HCT116 (cell line): Measurements from ENCODE around the gene LINGO4. TPM values are rescaled to one million over a fixed set of nuclear protein-coding genes. Genes with fewer than 3 reads are reported as not detected.

Source experiments
- ATAC-seq: fragments of 200-7000 bp; cut with Tn5 transposase; 2 replicates; pipeline ENCODE4 v1.9.1; 2020; ENCODE audit warnings: mild to moderate bottlenecking, moderate library complexity
- BruUV-seq: library from RNA; stranded (reverse); fragments of 400-500 nt; replicated peaks from 2 replicates; lab custom pipeline; 2021; lab: Mats Ljungman, UMichigan
- CTCF ChIA-PET: fragments of 300-600 bp; sonication (Branson Sonifier 250); formaldehyde crosslinking; loops from one replicate; lab custom pipeline; 2021; ENCODE audit warnings: antibody characterized with exemption; lab: Charles Lee
- POLR2A ChIA-PET: fragments of 300-600, 350-600 bp; sonication (Branson Sonifier 250); formaldehyde crosslinking; loops from one replicate; lab custom pipeline; 2021; ENCODE audit warnings: antibody characterized with exemption; lab: Charles Lee
- RAD21 ChIA-PET, 2 experiments: fragments of 300-600 bp; sonication (Branson Sonifier 250); formaldehyde crosslinking; loops; one replicate each; lab custom pipeline; 2023; ENCODE audit warnings: low total read pairs in 2 of 2; ENCODE audit not compliant: uncharacterized antibody in 2 of 2, unreplicated experiment in 2 of 2, low non-redundant PET in 1 of 2; lab: Charles Lee
- DNase-seq: peaks from one replicate; pipeline ENCODE4 v3.0.0-alpha.2; 2010; ENCODE audit warnings: low read depth, low spot score
- H2AFZ ChIP-seq: fragments of 200-600 bp; shearing (Covaris generic), sonication (generic); 2 replicates; pipeline ENCODE4 v1.6.1; 2017; ENCODE audit warnings: low read depth, mixed run types, mixed read lengths, antibody characterized with exemption, low read length; ENCODE audit not compliant: poor library complexity, severe bottlenecking
- H3K27ac ChIP-seq: 2 replicates; pipeline ENCODE4 v1.5.1; 2012; ENCODE audit warnings: low read depth, low read length
- H3K27me3 ChIP-seq: fragments of 200-600 bp; sonication (generic); 2 replicates; pipeline ENCODE4 v1.6.1; 2016; ENCODE audit warnings: mixed run types, low read length, mixed read lengths; ENCODE audit not compliant: insufficient read depth
- H3K36me3 ChIP-seq, 2 experiments: fragments of 200-500 bp in 1 of 2; fragments of 200-600 bp in 1 of 2; sonication (Bioruptor generic) in 1 of 2; sonication (generic) in 1 of 2; 2 replicates each; pipeline versions ENCODE4 v1.5.1 to v1.6.1; 2014 to 2016; ENCODE audit warnings: low read length in 2 of 2, inconsistent platforms in 1 of 2, mixed read lengths in 1 of 2, mixed run types in 1 of 2; ENCODE audit not compliant: insufficient read depth in 2 of 2, control insufficient read depth in 1 of 2
- H3K4me1 ChIP-seq, 2 experiments: fragments of 200-600 bp in 1 of 2; sonication (generic) in 1 of 2; 2 replicates each; pipeline versions ENCODE4 v1.5.1 to v1.6.1; 2012 to 2017; ENCODE audit warnings: low read length in 2 of 2, inconsistent platforms in 1 of 2, mild to moderate bottlenecking in 1 of 2, mixed read lengths in 1 of 2, mixed run types in 1 of 2, moderate library complexity in 1 of 2; ENCODE audit not compliant: insufficient read depth in 2 of 2, control insufficient read depth in 1 of 2
- H3K4me2 ChIP-seq: fragments of 200-600 bp; sonication (generic); 2 replicates; pipeline ENCODE4 v1.6.1; 2017; ENCODE audit warnings: mixed run types, low read length, mixed read lengths
- H3K4me3 ChIP-seq, 2 experiments: fragments of 200-600 bp in 1 of 2; sonication (generic) in 1 of 2; replicated peaks in 1 of 2; 2 replicates each; pipeline ENCODE4 v1.5.1; 2011 to 2016; ENCODE audit warnings: low read length in 2 of 2, control low read depth in 1 of 2, low read depth in 1 of 2, mild to moderate bottlenecking in 1 of 2, mixed read lengths in 1 of 2, mixed run types in 1 of 2
- H3K79me2 ChIP-seq: fragments of 200-600 bp; sonication (generic); 2 replicates; pipeline ENCODE4 v1.6.1; 2017; ENCODE audit warnings: mild to moderate bottlenecking, mixed run types, low read length, moderate library complexity, mixed read lengths; ENCODE audit not compliant: insufficient read depth
- H3K9ac ChIP-seq: fragments of 200-600 bp; sonication (generic); 2 replicates; pipeline ENCODE4 v1.6.1; 2016; ENCODE audit warnings: low read length, mixed read lengths
- H3K9me2 ChIP-seq: fragments of 200-600 bp; sonication (generic), shearing (Covaris generic); 2 replicates; pipeline ENCODE4 v1.6.1; 2017; ENCODE audit warnings: mixed run types, mild to moderate bottlenecking, moderate library complexity; ENCODE audit not compliant: insufficient read depth
- H3K9me3 ChIP-seq, 2 experiments: fragments of 200-500 bp in 1 of 2; fragments of 200-600 bp in 1 of 2; sonication (Bioruptor generic) in 1 of 2; sonication (generic) in 1 of 2; 2 replicates each; pipeline ENCODE4 v1.6.1; 2014 to 2017; ENCODE audit warnings: low read length in 2 of 2, mixed read lengths in 2 of 2, inconsistent platforms in 1 of 2, low read depth in 1 of 2, mild to moderate bottlenecking in 1 of 2, mixed run types in 1 of 2, moderate library complexity in 1 of 2; ENCODE audit not compliant: control insufficient read depth in 1 of 2, insufficient read depth in 1 of 2
- H4K20me1 ChIP-seq: fragments of 200-600 bp; sonication (generic), shearing (Covaris generic); 2 replicates; pipeline ENCODE4 v1.6.1; 2017; ENCODE audit warnings: mixed run types, mild to moderate bottlenecking, moderate library complexity; ENCODE audit not compliant: insufficient read depth
- CBX3 ChIP-seq: IDR thresholded peaks from 2 replicates; pipeline ENCODE4 v1.6.1; 2012; ENCODE audit warnings: low read depth
- CTCF ChIP-seq, 3 experiments: fragments of 200-600 bp in 1 of 3; sonication (generic) in 1 of 3; IDR thresholded peaks in 2 of 3; conservative IDR thresholded peaks in 1 of 3; 2 replicates each; pipeline ENCODE4 v1.5.1; 2012 to 2017; ENCODE audit warnings: low read depth in 2 of 3, low read length in 2 of 3, antibody characterized with exemption in 1 of 3, borderline replicate concordance in 1 of 3, control low read depth in 1 of 3, mild to moderate bottlenecking in 1 of 3, mixed read lengths in 1 of 3, mixed run types in 1 of 3, moderate library complexity in 1 of 3; ENCODE audit not compliant: insufficient read depth in 1 of 3
- EGR1 ChIP-seq: IDR thresholded peaks from 2 replicates; pipeline ENCODE4 v1.6.1; 2012; ENCODE audit warnings: low read depth
- EZH2 ChIP-seq: fragments of 200-600 bp; sonication (generic); IDR thresholded peaks from 2 replicates; pipeline ENCODE4 v1.6.1; 2017; ENCODE audit warnings: antibody characterized with exemption, mixed run types
- FOSL1 ChIP-seq: IDR thresholded peaks from 2 replicates; pipeline ENCODE4 v1.6.1; 2012; ENCODE audit warnings: low read depth
- JUND ChIP-seq: IDR thresholded peaks from 2 replicates; pipeline ENCODE4 v1.6.1; 2012
- POLR2A ChIP-seq: IDR thresholded peaks from 2 replicates; pipeline ENCODE4 v1.7.0; 2011; ENCODE audit warnings: borderline replicate concordance; ENCODE audit not compliant: insufficient read depth, insufficient read length; ENCODE audit errors: extremely low read depth
- RAD21 ChIP-seq: IDR thresholded peaks from 2 replicates; pipeline ENCODE4 v1.6.1; 2012; ENCODE audit warnings: low read depth, mild to moderate bottlenecking
- REST ChIP-seq: IDR thresholded peaks from 2 replicates; pipeline ENCODE4 v1.6.1; 2012; ENCODE audit warnings: low read depth
- SP1 ChIP-seq: IDR thresholded peaks from 2 replicates; pipeline ENCODE4 v1.6.1; 2012; ENCODE audit warnings: low read depth
- SRF ChIP-seq: IDR thresholded peaks from 2 replicates; pipeline ENCODE4 v1.6.1; 2012; ENCODE audit warnings: low read depth
- ZFX ChIP-seq: fragments of 450-650 bp; IDR thresholded peaks from 2 replicates; pipeline ENCODE4 v1.6.1; 2017
- ZNF274 ChIP-seq: fragments of 200-500 bp; sonication (Bioruptor generic); IDR thresholded peaks from 2 replicates; pipeline ENCODE4 v1.6.1; 2014; ENCODE audit warnings: mild to moderate bottlenecking, low read depth, low read length, inconsistent platforms
- intact Hi-C: fragments of 100-400 bp; cut with micrococcal nuclease; formaldehyde crosslinking; loops from 2 replicates; pipeline ENCODE4 v1.10.0; 2022
- total RNA-seq: library from RNA; stranded (reverse); gene quantifications from one replicate; pipeline ENCODE4 v1.2.1, GENCODE V29; 2021; ENCODE audit not compliant: unreplicated experiment
- TF ChIP-seq, protein P1 (sequence below): IDR thresholded peaks from 2 replicates; pipeline ENCODE4 v1.6.1; 2012

Gene LINGO4
- total RNA-seq, 1 experiment from 2014 or later, result not detected

DNA sequence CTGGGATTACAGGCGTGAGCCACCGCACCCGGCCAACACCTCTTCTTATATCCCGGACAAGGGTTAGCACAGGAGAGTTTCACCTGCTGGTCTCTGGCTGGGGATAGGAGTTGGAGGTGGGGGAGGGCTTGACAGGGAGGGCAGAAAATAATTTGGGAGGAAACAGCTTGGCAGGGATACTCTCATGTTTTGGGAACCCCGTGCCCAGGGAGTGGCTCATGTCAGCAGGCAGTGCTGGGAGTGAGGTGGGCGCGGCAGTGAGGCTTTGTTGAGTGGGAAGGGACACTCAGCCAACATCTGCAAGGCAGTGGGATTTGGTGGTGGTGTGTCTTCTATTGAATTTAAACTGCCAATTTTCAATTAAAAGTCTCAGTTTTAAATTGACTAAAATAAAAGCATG lies 49.4 kb upstream of the LINGO4 start:
- H3K4me3 ChIP-seq, result no peak overlapping the region
- no peak overlapping the region for H3K27ac ChIP-seq
- no peaks in the 10 kb centered on the region for H3K9me3 ChIP-seq
- no peak overlapping the region for H3K4me2 ChIP-seq
- no TSS peak for BruUV-seq
- TF ChIP-seq CBX3 (no peak), ZFX (no peak), REST (no peak), FOSL1 (no peak), CTCF (IDR thresholded peaks at IDR 0.05 in 2 of 3, conservative IDR thresholded peaks at IDR 0.05 in 1 of 3; ENCODE audit: borderline replicate concordance in 1 of 3, insufficient read depth in 1 of 3, low read depth in 2 of 3, low read length in 2 of 3) (no peak), EZH2 (no peak), SP1 (no peak), ZNF274 (no peak), RAD21 (no peak), POLR2A (no peak), SRF (no peak), EGR1 (no peak), JUND (no peak)
- TF ChIP-seq, protein P1, sequence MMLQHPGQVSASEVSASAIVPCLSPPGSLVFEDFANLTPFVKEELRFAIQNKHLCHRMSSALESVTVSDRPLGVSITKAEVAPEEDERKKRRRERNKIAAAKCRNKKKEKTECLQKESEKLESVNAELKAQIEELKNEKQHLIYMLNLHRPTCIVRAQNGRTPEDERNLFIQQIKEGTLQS, result no peak
- TF ChIP-seq, all 23 proteins: peak for 0
- H4K20me1 ChIP-seq, result no peaks in the 10 kb centered on the region
- H2AFZ ChIP-seq, result no peak overlapping the region
- POLR2A ChIA-PET, result no interaction called here
- no peaks in the 10 kb centered on the region for H3K9me2 ChIP-seq
- peaks cover 6% of the 10 kb centered on the region; the same call in 1 of the 2 replicates for H3K27me3 ChIP-seq
- no peaks in the 10 kb centered on the region for H3K79me2 ChIP-seq
- DNase-seq (no peak), ATAC-seq (no peak)
- CTCF ChIA-PET, result no interaction called here
- no peaks in the 10 kb centered on the region for H3K4me1 ChIP-seq
- intact Hi-C loops, result no loop called here
- H3K36me3 ChIP-seq, result no peaks in the 10 kb centered on the region
- RAD21 ChIA-PET, result interaction anchor here in 1 of 2 experiments (0.7 kb wide), 1 partner anchor 315 kb away, joined by 9 read pairs; no protein-coding TSS in a partner anchor
- no peak overlapping the region for H3K9ac ChIP-seq
